Measurements from ENCODE around the gene NUP98.

Gene NUP98

GRCh38 chr11:3738723-3739122 lies 58.6 kb downstream of the NUP98 start:
- no peak for DNase-seq (ENCODE audit: extremely low read depth in 1 of 2, low read depth in 1 of 2)

DNA sequence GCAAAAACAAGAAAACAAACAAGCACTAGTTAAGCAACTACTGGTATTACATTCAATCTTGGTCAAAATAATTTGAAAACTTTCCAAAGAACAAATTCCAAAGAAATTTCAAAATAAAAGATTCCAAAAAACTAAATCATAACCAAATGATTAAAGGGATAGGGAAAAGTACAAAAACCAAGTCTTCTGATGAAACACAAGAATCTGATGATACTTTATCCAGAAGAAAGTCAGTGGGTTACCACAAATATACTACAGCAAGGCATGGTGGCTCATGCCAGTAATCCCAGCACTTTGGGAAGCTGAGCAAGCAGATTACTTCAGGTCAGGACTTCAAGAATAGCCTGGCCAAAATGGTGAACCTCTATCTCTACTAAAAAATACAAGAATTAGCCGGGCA lies 59.1 kb downstream of the NUP98 start:
- DNase-seq (ENCODE audit: extremely low read depth in 1 of 2, low read depth in 1 of 2), result no peak

DNA sequence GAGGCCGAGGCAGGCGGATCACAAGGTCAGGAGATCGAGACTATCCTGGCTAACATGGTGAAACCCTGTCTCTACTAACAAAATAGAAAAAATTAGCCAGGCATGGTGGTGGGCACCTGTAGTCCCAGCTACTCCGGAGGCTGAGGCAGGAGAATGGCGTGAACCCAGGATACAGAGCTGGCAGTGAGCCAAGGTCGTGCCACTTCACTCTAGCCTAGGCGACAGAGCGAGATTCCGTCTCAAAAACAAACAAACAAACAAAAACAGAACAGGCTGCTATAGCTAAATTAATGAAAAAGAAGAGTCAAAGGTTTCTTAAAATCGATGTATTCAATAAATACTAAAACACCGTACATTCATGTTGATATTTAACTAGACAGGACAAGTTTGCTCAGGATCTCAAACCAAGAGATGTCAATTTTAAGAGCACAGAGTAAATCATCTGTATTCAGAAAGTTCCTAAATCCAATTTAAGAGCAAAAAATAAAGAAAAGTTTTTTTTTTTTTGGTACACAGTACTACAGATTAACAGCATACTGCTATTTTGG lies 59.9 kb downstream of the NUP98 start:
- no peak for DNase-seq (ENCODE audit: extremely low read depth in 1 of 2, low read depth in 1 of 2)

DNA sequence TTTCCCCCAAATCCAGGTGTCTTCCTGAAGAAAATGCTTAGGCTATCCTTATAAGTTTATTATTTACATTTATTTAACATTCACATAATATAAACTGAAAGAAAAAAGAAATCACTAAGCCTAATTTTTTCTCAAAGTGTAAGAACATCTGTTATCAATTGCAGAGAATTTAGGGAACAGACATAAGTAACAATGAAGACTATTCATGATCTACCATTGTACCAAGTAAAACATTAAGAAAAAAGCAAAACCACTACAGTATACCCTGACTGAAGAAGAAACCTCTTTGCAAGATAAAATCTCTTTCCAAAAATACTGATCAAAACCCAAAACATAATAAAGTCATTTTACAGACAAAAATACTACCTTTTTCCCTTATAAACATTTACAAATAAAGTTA lies 60.5 kb downstream of the NUP98 start:
- no peak for DNase-seq (ENCODE audit: extremely low read depth in 1 of 2, low read depth in 1 of 2)

GRCh38 chr11:3735827-3736226 lies 61.5 kb downstream of the NUP98 start:
- no peak for DNase-seq (ENCODE audit: extremely low read depth in 1 of 2, low read depth in 1 of 2)

- no peak for DNase-seq (ENCODE audit: extremely low read depth in 1 of 2, low read depth in 1 of 2)
Measured at GRCh38 chr11:3732671-3733436, 64.5 kb downstream of the NUP98 start.

- DNase-seq (ENCODE audit: extremely low read depth in 1 of 2, low read depth in 1 of 2), result no peak
Measured at GRCh38 chr11:3723014-3723708, 74.2 kb downstream of the NUP98 start.

GRCh38 chr11:3722100-3722499 lies 75.3 kb downstream of the NUP98 start:
- DNase-seq (ENCODE audit: extremely low read depth in 1 of 2, low read depth in 1 of 2), result no peak

DNA sequence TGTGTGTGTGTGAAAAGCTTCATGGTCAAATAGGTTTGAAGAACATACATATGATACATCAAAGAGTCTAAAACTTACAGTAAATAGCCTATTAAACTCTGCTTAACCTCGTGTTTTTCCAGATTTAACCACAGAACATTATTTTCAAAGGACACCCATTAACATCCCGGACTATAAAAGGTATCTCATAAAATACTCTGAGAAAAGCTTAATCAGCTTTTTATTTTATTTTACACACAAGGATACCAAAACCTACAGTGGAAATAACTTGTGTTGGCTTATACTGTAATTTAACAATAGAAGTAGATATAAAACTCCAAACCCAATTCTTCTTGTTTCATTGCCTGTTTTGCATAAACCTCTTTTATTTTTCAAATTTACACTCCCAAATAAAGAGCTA lies 76.4 kb downstream of the NUP98 start:
- no peak for DNase-seq (ENCODE audit: extremely low read depth in 1 of 2, low read depth in 1 of 2)

DNA sequence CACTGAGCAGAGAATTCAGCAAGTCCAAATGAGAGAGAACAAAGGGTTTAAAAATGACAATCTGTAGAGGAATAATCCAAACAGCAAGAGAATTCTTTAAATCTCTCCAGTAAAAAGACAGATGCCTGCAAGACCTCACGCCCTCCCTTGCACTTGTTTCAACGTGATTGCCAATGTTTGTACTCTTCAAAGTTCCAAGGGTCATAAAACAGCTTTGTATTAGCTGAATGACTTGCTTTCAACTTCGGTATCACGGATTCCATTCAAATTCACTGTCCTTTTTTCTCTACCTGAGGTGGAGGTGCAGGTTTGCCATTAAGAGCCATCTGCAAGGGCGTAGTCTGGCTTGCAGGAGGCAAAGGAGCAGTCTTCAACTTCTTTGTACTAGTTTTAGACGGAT lies 85.1 kb downstream of the NUP98 start:
- no peak for DNase-seq (ENCODE audit: extremely low read depth in 1 of 2, low read depth in 1 of 2)

- no peak for DNase-seq (ENCODE audit: extremely low read depth in 1 of 2, low read depth in 1 of 2)
Measured at GRCh38 chr11:3710485-3711259, 86.7 kb downstream of the NUP98 start.

DNA sequence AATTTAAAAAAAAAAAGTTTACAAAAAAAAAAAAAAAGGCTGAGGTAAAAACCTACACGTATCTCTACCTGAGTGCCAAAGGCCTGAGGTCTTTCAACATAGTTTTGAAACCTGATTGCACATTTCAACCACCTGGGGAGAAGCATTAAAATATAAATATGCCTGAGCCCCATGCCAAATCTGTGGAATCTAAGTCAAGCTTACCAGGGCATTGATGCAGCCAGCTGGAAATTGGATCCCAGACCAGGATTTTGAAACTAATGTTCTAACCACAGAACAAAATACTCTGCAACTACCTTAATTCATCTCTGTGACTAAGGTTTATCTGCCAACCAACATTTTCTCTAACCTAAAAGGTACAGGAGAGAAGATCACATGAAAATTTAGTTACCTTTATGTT lies 87.4 kb downstream of the NUP98 start:
- no peak for DNase-seq (ENCODE audit: extremely low read depth in 1 of 2, low read depth in 1 of 2)

DNA sequence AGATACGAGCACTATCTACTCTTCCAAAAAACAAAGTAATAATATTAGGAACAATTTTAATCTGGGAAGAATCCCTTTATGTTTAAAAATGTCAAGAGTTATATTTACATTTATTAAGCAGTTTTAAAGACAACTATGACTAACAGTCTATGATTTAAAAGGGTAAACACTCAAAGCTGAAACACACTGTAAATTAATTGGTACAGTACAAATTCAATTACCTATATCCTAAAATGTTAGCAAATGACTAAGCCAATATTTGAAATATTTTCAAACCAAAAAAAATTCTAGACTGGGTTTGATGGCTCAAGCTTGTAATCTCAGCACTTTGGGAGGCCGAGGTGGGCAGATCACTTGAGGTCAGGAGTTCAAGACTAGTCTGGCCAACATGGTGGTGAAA lies 90.2 kb downstream of the NUP98 start:
- DNase-seq (ENCODE audit: extremely low read depth in 1 of 2, low read depth in 1 of 2), result no peak

DNA sequence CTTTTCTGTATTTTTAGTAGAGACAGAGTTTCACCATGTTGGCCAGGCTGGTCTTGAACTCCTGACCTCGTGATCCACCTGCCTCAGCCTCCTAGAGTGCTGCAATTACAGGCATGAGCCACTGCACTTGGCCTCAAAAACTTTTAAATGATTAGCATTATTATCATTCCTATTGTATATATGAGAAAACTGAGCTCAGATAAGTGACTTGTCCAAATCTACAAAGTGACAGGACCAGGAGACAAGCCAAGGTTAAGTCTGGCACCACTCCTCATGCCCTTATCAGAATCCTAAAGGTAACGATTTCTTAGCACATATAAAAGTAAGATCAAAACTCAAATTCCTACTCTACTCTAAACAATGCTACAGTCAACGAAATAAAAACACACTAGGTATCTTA lies 94.0 kb downstream of the NUP98 start:
- no peak for DNase-seq (ENCODE audit: extremely low read depth in 1 of 2, low read depth in 1 of 2)

- DNase-seq (ENCODE audit: extremely low read depth in 1 of 2, low read depth in 1 of 2), result no peak
Measured at GRCh38 chr11:3700910-3701309, 96.4 kb downstream of the NUP98 start.

GRCh38 chr11:3700410-3700809 lies 96.9 kb downstream of the NUP98 start:
- no peak for DNase-seq (ENCODE audit: extremely low read depth in 1 of 2, low read depth in 1 of 2)

- DNase-seq (ENCODE audit: extremely low read depth in 1 of 2, low read depth in 1 of 2), result no peak
Measured at GRCh38 chr11:3686751-3687150, 110.6 kb downstream of the NUP98 start.

DNA sequence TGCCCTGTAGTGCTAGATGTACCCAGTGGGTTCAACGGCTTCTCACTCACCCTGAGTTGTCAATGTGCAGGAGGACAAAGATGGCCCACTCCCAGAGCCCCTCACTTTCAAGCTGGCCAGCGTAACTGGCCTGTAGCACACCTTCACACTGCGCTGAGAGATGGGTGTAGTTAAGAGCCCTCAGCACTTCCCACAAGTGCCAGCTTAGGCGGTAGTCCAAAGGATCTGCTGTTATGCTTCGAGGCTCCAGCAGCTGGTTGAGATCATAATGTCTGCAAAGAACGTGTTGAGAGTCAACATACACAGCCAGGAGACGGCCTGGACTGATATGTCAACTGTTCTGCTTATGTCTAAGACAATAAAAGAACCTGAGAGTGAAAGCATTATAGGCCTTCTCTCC lies 111.4 kb downstream of the NUP98 start:
- DNase-seq (ENCODE audit: extremely low read depth in 1 of 2, low read depth in 1 of 2), result no peak

GRCh38 chr11:3684819-3685172 lies 112.6 kb downstream of the NUP98 start:
- no peak for DNase-seq (ENCODE audit: extremely low read depth in 1 of 2, low read depth in 1 of 2)

DNA sequence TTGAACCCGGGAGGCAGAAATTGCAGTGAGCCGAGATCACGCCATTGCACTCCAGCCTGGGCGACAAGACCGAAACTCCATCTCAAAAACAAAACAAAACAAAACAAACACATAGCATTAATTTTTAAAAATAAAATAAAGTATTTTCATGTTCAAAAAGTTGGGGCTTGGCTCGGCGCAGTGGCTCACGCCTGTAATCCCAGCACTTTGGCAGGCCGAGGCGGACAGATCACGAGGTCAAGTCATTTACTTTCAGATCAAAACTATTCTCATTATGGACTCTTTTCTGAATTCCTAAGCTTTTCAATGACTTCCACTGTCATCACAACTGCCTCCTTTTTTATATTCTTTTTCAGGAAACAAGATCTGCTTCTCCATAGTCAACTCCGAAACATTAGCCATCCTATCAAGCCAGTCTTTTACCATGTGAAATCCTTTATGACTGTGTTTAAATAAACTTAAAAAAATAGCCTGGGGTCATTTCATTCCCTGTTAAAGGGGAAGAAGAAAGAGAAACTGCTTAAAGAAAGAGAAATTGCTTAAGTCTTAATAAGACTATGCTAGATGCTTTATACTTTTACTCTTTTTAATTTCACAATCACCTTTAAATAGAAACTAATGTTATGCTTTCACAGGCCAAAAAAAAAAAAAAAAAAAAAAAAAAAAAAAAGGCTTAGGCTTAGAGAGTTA lies 113.1 kb downstream of the NUP98 start:
- DNase-seq (ENCODE audit: extremely low read depth in 1 of 2, low read depth in 1 of 2), result no peak

- no peak for DNase-seq (ENCODE audit: extremely low read depth in 1 of 2, low read depth in 1 of 2)
Measured at GRCh38 chr11:3683039-3683438, 114.3 kb downstream of the NUP98 start.

Measured in stimulated activated CD8-positive, alpha-beta memory T cell treated with anti-CD3 and anti-CD28 coated beads, Interleukin-7, amount 100 ng/mL, for 48 hours (primary cell).